Hepatocyte (in vitro differentiated cells): ENCODE results near the gene FN1. TPM values are rescaled to one million over a fixed set of nuclear protein-coding genes. Genes with fewer than 3 reads are reported as not detected.

Experiments used
- DNase-seq: peaks from one replicate; pipeline ENCODE4 v3.0.0-alpha.2; 2016; ENCODE audit warnings: low spot score
- H2AFZ ChIP-seq: fragments of 200-600 bp; sonication (generic); 2 replicates; pipeline ENCODE4 v1.6.0; 2016; ENCODE audit warnings: antibody characterized with exemption, mild to moderate bottlenecking
- H3K27ac ChIP-seq: fragments of 200-600 bp; sonication (generic); 2 replicates; pipeline ENCODE4 v1.5.1; 2016; ENCODE audit warnings: mild to moderate bottlenecking
- H3K27me3 ChIP-seq: fragments of 200-600 bp; sonication (generic); 2 replicates; pipeline ENCODE4 v1.6.1; 2016
- H3K36me3 ChIP-seq: fragments of 200-600 bp; sonication (generic); replicated peaks from 2 replicates; pipeline ENCODE4 v1.5.1; 2016; ENCODE audit warnings: low read depth; ENCODE audit not compliant: insufficient read depth
- H3K4me1 ChIP-seq: fragments of 200-600 bp; sonication (generic); 2 replicates; pipeline ENCODE4 v1.5.1; 2016; ENCODE audit warnings: mild to moderate bottlenecking, moderate library complexity; ENCODE audit not compliant: insufficient read depth
- H3K4me2 ChIP-seq: fragments of 200-600 bp; sonication (generic); 2 replicates; pipeline ENCODE4 v1.6.0; 2016
- H3K4me3 ChIP-seq: fragments of 200-600 bp; sonication (generic); 2 replicates; pipeline ENCODE4 v1.5.1; 2016; ENCODE audit warnings: mild to moderate bottlenecking
- H3K79me2 ChIP-seq: fragments of 200-600 bp; sonication (generic); 2 replicates; pipeline ENCODE4 v1.6.0; 2017; ENCODE audit warnings: mild to moderate bottlenecking
- H3K9me2 ChIP-seq: fragments of 200-600 bp; sonication (generic); replicated peaks from 2 replicates; pipeline ENCODE4 v1.6.0; 2017; ENCODE audit warnings: mild to moderate bottlenecking; ENCODE audit not compliant: insufficient read depth
- H3K9me3 ChIP-seq: fragments of 200-600 bp; sonication (generic); 2 replicates; pipeline ENCODE4 v1.5.1; 2016; ENCODE audit warnings: low read depth, mild to moderate bottlenecking
- H4K20me1 ChIP-seq: fragments of 200-600 bp; sonication (generic); 2 replicates; pipeline ENCODE4 v1.6.0; 2016; ENCODE audit warnings: mild to moderate bottlenecking; ENCODE audit not compliant: insufficient read depth, poor library complexity, severe bottlenecking
- EZH2 ChIP-seq: fragments of 200-600 bp; sonication (generic); IDR thresholded peaks from 2 replicates; pipeline ENCODE4 v1.6.1; 2016; ENCODE audit warnings: antibody characterized with exemption, mild to moderate bottlenecking, borderline replicate concordance
- EZH2phosphoT487 ChIP-seq: fragments of 200-600 bp; sonication (generic); IDR thresholded peaks from one replicate; pipeline ENCODE4 v1.6.1; 2018; ENCODE audit warnings: antibody characterized with exemption, mild to moderate bottlenecking, low read depth, moderate library complexity; ENCODE audit not compliant: unreplicated experiment, severe bottlenecking
- WGBS: methylation state at CpG from one replicate; pipeline ENCODE4 v1.1.6; 2016; ENCODE audit warnings: low lambda C conversion rate; ENCODE audit errors: missing lambda C conversion rate; 5-methylcytosine and 5-hydroxymethylcytosine counted together
- polyA plus RNA-seq: library from polyadenylated mRNA; unstranded; fragments of >200 nt; fragmentation: Nextera tagmentation; extraction: Ambion mirVana; gene quantifications from 2 replicates; pipeline ENCODE4 v1.2.1, GENCODE V29; 2016
- total RNA-seq: library from RNA; depleted of rRNA; stranded (reverse); fragments of >200 nt; gene quantifications from 2 replicates; pipeline ENCODE4 v1.2.3, GENCODE V29; 2014
- TF ChIP-seq, protein P1 (sequence below): fragments of 200-600 bp; sonication (generic); IDR thresholded peaks from 2 replicates; pipeline ENCODE4 v1.5.1; 2016; ENCODE audit warnings: antibody characterized with exemption, mild to moderate bottlenecking; ENCODE audit not compliant: poor library complexity

Gene FN1
- total and polyA plus RNA-seq, 2 experiments from 2014 or later, result 1,650 to 3,020 TPM

DNA sequence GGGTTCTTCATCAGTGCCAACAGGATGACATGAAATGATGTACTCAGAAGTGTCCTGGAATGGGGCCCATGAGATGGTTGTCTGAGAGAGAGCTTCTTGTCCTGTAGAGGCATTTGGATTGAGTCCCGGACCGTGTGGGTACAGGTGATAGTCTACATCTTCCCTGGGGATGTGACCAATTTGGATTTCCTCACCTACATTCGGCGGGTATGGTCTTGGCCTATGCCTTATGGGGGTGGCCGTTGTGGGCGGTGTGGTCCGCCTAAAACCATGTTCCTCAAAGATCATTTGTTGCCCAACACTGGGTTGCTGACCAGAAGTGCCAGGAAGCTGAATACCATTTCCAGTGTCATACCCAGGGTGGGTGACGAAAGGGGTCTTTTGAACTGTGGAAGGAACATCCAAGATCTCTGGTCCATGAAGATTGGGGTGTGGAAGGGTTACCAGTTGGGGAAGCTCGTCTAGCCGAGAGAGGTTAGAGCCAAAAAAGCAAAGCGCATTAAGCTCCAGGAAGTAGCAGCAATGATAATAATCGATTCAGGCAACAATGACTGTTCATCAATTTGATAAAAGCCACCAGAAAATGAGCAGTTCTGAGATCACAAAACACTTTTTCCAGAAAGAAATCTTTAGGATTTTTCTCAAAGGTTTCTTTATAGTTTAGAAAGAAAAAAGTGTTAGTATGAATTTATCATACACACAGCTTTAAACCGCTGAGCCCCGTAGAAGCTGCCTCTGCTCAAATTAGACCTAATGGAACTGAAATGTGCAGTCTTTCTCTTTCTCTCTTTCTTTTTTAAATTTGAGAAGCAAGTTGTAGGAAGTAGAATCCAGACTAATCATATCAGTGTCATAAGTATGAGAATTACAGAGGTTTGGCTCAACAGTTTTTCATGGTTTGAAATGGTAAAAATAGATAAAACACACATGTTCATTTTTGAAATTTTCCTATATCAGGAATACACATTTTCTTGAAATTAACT, 63.7 kb downstream of the FN1 start:
- Histone ChIP-seq H2AFZ (no peak overlapping the region), H3K4me1 (no peaks in the 10 kb centered on the region), H3K9me3 (no peaks in the 10 kb centered on the region), H3K9me2 (no peaks in the 10 kb centered on the region), H3K4me2 (no peak overlapping the region), H3K79me2 (no peaks in the 10 kb centered on the region), H3K4me3 (no peak overlapping the region), H3K36me3 (peaks cover 20% of the 10 kb centered on the region), H4K20me1 (peaks cover 3% of the 10 kb centered on the region), H3K27ac (no peak overlapping the region), H3K27me3 (no peaks in the 10 kb centered on the region)
- TF ChIP-seq EZH2, result no peak
- TF ChIP-seq EZH2phosphoT487, result no peak
- TF ChIP-seq, protein P1, sequence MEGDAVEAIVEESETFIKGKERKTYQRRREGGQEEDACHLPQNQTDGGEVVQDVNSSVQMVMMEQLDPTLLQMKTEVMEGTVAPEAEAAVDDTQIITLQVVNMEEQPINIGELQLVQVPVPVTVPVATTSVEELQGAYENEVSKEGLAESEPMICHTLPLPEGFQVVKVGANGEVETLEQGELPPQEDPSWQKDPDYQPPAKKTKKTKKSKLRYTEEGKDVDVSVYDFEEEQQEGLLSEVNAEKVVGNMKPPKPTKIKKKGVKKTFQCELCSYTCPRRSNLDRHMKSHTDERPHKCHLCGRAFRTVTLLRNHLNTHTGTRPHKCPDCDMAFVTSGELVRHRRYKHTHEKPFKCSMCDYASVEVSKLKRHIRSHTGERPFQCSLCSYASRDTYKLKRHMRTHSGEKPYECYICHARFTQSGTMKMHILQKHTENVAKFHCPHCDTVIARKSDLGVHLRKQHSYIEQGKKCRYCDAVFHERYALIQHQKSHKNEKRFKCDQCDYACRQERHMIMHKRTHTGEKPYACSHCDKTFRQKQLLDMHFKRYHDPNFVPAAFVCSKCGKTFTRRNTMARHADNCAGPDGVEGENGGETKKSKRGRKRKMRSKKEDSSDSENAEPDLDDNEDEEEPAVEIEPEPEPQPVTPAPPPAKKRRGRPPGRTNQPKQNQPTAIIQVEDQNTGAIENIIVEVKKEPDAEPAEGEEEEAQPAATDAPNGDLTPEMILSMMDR, result no peak
- DNase-seq, result no peak
- WGBS, result 97% methylated on average over 14 of the region's 14 CpGs

DNA sequence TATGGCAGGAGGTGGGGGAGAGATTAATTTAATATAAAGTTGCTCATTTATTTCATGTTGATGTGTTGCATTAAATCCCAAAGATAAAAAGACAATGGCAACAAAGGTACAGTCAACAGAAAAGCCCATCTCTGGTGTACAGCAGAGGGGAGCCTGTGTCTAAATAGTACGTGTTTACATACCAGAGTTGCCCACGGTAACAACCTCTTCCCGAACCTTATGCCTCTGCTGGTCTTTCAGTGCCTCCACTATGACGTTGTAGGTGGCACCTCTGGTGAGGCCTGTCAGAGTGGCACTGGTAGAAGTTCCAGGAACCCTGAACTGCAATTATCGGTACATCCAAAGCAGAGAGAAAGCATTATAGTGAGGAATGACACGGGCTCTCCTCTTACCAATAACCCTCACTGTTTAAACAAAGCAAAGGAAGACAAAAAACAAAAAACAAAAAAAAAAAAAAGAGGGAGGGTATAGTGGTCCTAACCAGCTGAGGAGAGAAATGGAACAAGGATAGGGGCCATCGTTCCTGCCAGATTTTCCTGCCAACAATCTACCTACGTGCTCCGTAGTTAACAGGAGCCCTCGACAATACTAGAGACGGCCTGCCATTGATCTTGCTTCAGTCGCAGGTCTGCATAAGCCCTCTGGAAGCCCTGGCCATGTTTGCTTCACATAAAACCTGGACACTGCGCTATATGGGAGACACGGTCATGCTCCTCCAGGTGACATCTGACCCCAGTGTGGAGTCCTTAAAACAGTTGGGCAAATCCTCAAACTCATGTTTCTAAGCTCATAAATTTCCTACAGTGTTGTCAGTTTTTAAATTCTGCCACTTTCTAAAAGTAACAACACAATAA, 65.5 kb downstream of the FN1 start:
- Histone ChIP-seq H3K9me3 (no peaks in the 10 kb centered on the region), H3K27me3 (no peaks in the 10 kb centered on the region), H3K4me2 (no peak overlapping the region), H4K20me1 (peaks cover 3% of the 10 kb centered on the region), H3K4me3 (no peak overlapping the region), H3K36me3 (peaks cover 18% of the 10 kb centered on the region), H3K9me2 (no peaks in the 10 kb centered on the region), H3K79me2 (no peaks in the 10 kb centered on the region), H3K27ac (no peak overlapping the region), H2AFZ (no peak overlapping the region), H3K4me1 (no peaks in the 10 kb centered on the region)
- 76% methylated on average over 14 of the region's 14 CpGs for WGBS
- TF ChIP-seq EZH2phosphoT487, result no peak
- no peak for TF ChIP-seq EZH2
- TF ChIP-seq, protein P1, result no peak
- DNase-seq, result no peak

DNA sequence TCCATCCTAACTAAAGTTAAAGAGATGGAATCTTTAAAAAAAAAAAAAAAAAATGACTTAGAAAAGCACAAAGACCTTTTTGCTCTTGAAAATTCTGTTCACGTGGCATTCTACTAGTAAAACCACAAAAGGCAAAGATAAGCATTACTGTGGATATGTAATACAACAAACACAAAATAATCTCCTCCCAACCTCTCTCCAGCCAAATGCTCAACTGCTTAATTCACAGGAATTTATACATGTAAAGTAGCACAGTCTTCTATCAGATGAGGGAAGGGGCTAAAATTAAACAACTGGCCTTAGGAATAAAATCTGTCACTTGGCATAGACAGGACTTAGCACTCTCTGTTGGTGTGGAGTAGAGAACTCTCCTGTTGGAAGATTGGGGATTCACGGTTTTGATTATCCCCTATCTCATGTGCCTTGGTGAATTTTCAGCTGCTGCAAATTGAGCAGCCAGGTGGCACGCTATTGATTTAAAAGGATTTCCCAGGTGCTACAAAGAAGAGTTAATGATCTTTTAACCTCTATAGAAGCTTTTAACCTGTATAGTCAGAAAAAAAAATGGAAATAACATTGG, 66.6 kb downstream of the FN1 start:
- WGBS, result 83% methylated on average over 3 of the region's 3 CpGs
- H3K36me3 ChIP-seq, result peaks cover 17% of the 10 kb centered on the region
- no peak overlapping the region for H3K4me3 ChIP-seq
- peaks cover 3% of the 10 kb centered on the region for H4K20me1 ChIP-seq
- TF ChIP-seq, protein P1, result no peak
- no peak for TF ChIP-seq EZH2phosphoT487
- no peak for TF ChIP-seq EZH2
- H3K4me2 ChIP-seq, result no peak overlapping the region
- H3K9me3 ChIP-seq, result no peaks in the 10 kb centered on the region
- no peaks in the 10 kb centered on the region for H3K4me1 ChIP-seq
- no peaks in the 10 kb centered on the region for H3K9me2 ChIP-seq
- no peak overlapping the region for H2AFZ ChIP-seq
- no peaks in the 10 kb centered on the region for H3K79me2 ChIP-seq
- no peak for DNase-seq
- H3K27ac ChIP-seq, result no peak overlapping the region
- H3K27me3 ChIP-seq, result no peaks in the 10 kb centered on the region
